Caco-2 (cell line): ENCODE measurements around the gene PRRT1. TPM values are rescaled to one million over a fixed set of nuclear protein-coding genes. Genes with fewer than 3 reads are reported as not detected.
A peak's percentile ranks its signal among the peaks of the same experiment; 100 is the strongest.

Experiments used
- BruUV-seq: library from RNA; stranded (reverse); fragments of 400-500 nt; replicated peaks from 2 replicates; lab custom pipeline; 2021; lab: Mats Ljungman, UMichigan
- CTCF ChIA-PET: fragments of 300-600 bp; sonication (Branson Sonifier 250); formaldehyde crosslinking; loops from one replicate; lab custom pipeline; 2022; ENCODE audit warnings: antibody characterized with exemption; lab: Charles Lee
- POLR2A ChIA-PET: fragments of 300-600 bp; sonication (Branson Sonifier 250); formaldehyde crosslinking; loops from one replicate; lab custom pipeline; 2022; ENCODE audit warnings: antibody characterized with exemption; lab: Charles Lee
- DNase-seq, 2 experiments: peaks; one replicate each; pipeline versions ENCODE4 v3.0.0 to v3.0.0-alpha.2; 2020 to 2022
- H3K27me3 ChIP-seq: replicated peaks from 2 replicates; pipeline ENCODE4 v1.6.0; 2011; ENCODE audit warnings: low read length; ENCODE audit not compliant: control insufficient read depth, insufficient read depth
- H3K36me3 ChIP-seq: 2 replicates; pipeline ENCODE4 v1.5.1; 2011; ENCODE audit warnings: low read length; ENCODE audit not compliant: control insufficient read depth, insufficient read depth
- H3K4me1 ChIP-seq: fragments of 250-450 bp; sonication (Bioruptor Pico); 2 replicates; pipeline ENCODE4 v1.5.1; 2020; ENCODE audit warnings: mild to moderate bottlenecking
- H3K4me3 ChIP-seq: 2 replicates; pipeline ENCODE4 v1.5.1; 2011; ENCODE audit warnings: low read depth, mild to moderate bottlenecking, control low read depth, low read length
- H3K9me3 ChIP-seq: fragments of 250-450 bp; sonication (Bioruptor Pico); 2 replicates; pipeline ENCODE4 v1.5.1; 2020; ENCODE audit warnings: mild to moderate bottlenecking, moderate library complexity
- H3K27ac Mint-ChIP-seq: one replicate; pipeline ENCODE4 v1.8.0; 2022; ENCODE audit warnings: mixed read lengths; ENCODE audit not compliant: unreplicated experiment
- H3K27me3 Mint-ChIP-seq: one replicate; pipeline ENCODE4 v1.8.0; 2022; ENCODE audit warnings: mixed read lengths; ENCODE audit not compliant: insufficient read depth, unreplicated experiment
- H3K36me3 Mint-ChIP-seq: one replicate; pipeline ENCODE4 v1.8.0; 2022; ENCODE audit warnings: mild to moderate bottlenecking, mixed read lengths; ENCODE audit not compliant: insufficient read depth, unreplicated experiment
- H3K4me1 Mint-ChIP-seq: one replicate; pipeline ENCODE4 v1.8.0; 2022; ENCODE audit warnings: low read depth, mixed read lengths; ENCODE audit not compliant: unreplicated experiment
- H3K4me3 Mint-ChIP-seq: one replicate; pipeline ENCODE4 v1.8.0; 2022; ENCODE audit warnings: mild to moderate bottlenecking, moderate library complexity, mixed read lengths; ENCODE audit not compliant: unreplicated experiment
- H3K9me3 Mint-ChIP-seq: one replicate; pipeline ENCODE4 v1.8.0; 2022; ENCODE audit warnings: mixed read lengths; ENCODE audit not compliant: unreplicated experiment
- CTCF ChIP-seq, 2 experiments: fragments of 200-600 bp in 1 of 2; IDR thresholded peaks; 1 replicate in 1 of 2; 2 replicates in 1 of 2; pipeline versions ENCODE4 v1.5.1 to v1.8.0; 2011 to 2022; ENCODE audit warnings: antibody characterized with exemption in 1 of 2, control low read depth in 1 of 2, inconsistent platforms in 1 of 2, low read depth in 1 of 2, low read length in 1 of 2, mild to moderate bottlenecking in 1 of 2, moderate library complexity in 1 of 2; ENCODE audit not compliant: insufficient read depth in 1 of 2, severe bottlenecking in 1 of 2, unreplicated experiment in 1 of 2
- intact Hi-C: fragments of 100-400 bp; cut with micrococcal nuclease; formaldehyde crosslinking; loops from one replicate; pipeline ENCODE4 v1.10.0; 2022; ENCODE audit not compliant: unreplicated experiment
- total RNA-seq: library from RNA; stranded (reverse); gene quantifications from 2 replicates; pipeline ENCODE4 v1.2.3, GENCODE V29; 2022

The PRRT1 gene
- total RNA-seq, 1 experiment from 2014 or later = 2.0 TPM

GRCh38 chr6:32114796-32115195, 36.9 kb downstream of the PRRT1 start:
- no peaks in the 10 kb centered on the region for H3K9me3 ChIP-seq
- intact Hi-C loops = loop anchor here (5.0 kb wide), 1 partner anchor 212 kb away; the partner anchor contains the start of gene ZBTB12
- Mint-ChIP-seq H3K4me1 (peaks cover 19% of the 10 kb centered on the region), H3K36me3 (peaks cover 26% of the 10 kb centered on the region), H3K27ac (peak overlapping the region; percentile 63), H3K27me3 (no peaks in the 10 kb centered on the region), H3K9me3 (no peaks in the 10 kb centered on the region), H3K4me3 (no peak overlapping the region)
- H3K4me1 ChIP-seq = peaks cover 4% of the 10 kb centered on the region
- ChIA-PET POLR2A (no interaction called here), CTCF (interaction anchor here (0.5 to 1.2 kb wide), 3 partner anchors 16 to 40 kb away, joined by 3 to 4 read pairs (median 3); no protein-coding TSS in a partner anchor)
- peak in 1 of 2 experiments; percentile 25 for DNase-seq
- peaks cover 5% of the 10 kb centered on the region for H3K36me3 ChIP-seq
- BruUV-seq = no TSS peak
- no peak for TF ChIP-seq CTCF (IDR thresholded peaks at IDR 0.05; ENCODE audit: insufficient read depth in 1 of 2, low read depth in 1 of 2, low read length in 1 of 2, severe bottlenecking in 1 of 2, unreplicated experiment in 1 of 2)
- H3K4me3 ChIP-seq = no peak overlapping the region
- no peaks in the 10 kb centered on the region for H3K27me3 ChIP-seq

- BruUV-seq = no TSS peak
- no peak overlapping the region for H3K27ac Mint-ChIP-seq
- Histone ChIP-seq H3K4me3 (no peak overlapping the region), H3K36me3 (peaks cover 5% of the 10 kb centered on the region), H3K9me3 (no peaks in the 10 kb centered on the region), H3K27me3 (no peaks in the 10 kb centered on the region), H3K4me1 (peaks cover 5% of the 10 kb centered on the region)
- no peaks in the 10 kb centered on the region for H3K27me3 Mint-ChIP-seq
- TF ChIP-seq CTCF (IDR thresholded peaks at IDR 0.05; ENCODE audit: insufficient read depth in 1 of 2, low read depth in 1 of 2, low read length in 1 of 2, severe bottlenecking in 1 of 2, unreplicated experiment in 1 of 2) = peak in 1 of 2 experiments; percentile 39
- H3K4me1 Mint-ChIP-seq = peaks cover 18% of the 10 kb centered on the region
- intact Hi-C loops = no loop called here
- CTCF ChIA-PET = interaction anchor here (0.5 kb wide), 1 partner anchor 34 kb away, joined by 3 read pairs; no protein-coding TSS in a partner anchor
- POLR2A ChIA-PET = no interaction called here
- H3K36me3 Mint-ChIP-seq = peaks cover 23% of the 10 kb centered on the region
- peak in 1 of 2 experiments; percentile 67 for DNase-seq
- no peaks in the 10 kb centered on the region for H3K9me3 Mint-ChIP-seq
- H3K4me3 Mint-ChIP-seq = no peak overlapping the region
These were observed 38.1 kb downstream of the PRRT1 start for GRCh38 chr6:32113386-32114352.

GRCh38 chr6:32112431-32112980, 39.2 kb downstream of the PRRT1 start:
- TF ChIP-seq CTCF (IDR thresholded peaks at IDR 0.05; ENCODE audit: insufficient read depth in 1 of 2, low read depth in 1 of 2, low read length in 1 of 2, severe bottlenecking in 1 of 2, unreplicated experiment in 1 of 2) = no peak
- no peak overlapping the region for H3K4me3 Mint-ChIP-seq
- peaks cover 19% of the 10 kb centered on the region for H3K36me3 Mint-ChIP-seq
- intact Hi-C loops = no loop called here
- ChIA-PET CTCF (no interaction called here), POLR2A (no interaction called here)
- H3K27me3 Mint-ChIP-seq = no peaks in the 10 kb centered on the region
- H3K27ac Mint-ChIP-seq = no peak overlapping the region
- peaks cover 14% of the 10 kb centered on the region for H3K4me1 ChIP-seq
- H3K27me3 ChIP-seq = no peaks in the 10 kb centered on the region
- no peaks in the 10 kb centered on the region for H3K9me3 Mint-ChIP-seq
- peaks cover 4% of the 10 kb centered on the region for H3K36me3 ChIP-seq
- DNase-seq = no peak
- no peaks in the 10 kb centered on the region for H3K9me3 ChIP-seq
- H3K4me1 Mint-ChIP-seq = peaks cover 27% of the 10 kb centered on the region
- BruUV-seq = no TSS peak
- no peak overlapping the region for H3K4me3 ChIP-seq
